HG03354 (cell line): Measurements from ENCODE around the gene ASCL2.

Experiments
- ATAC-seq: cut with Tn5 transposase; IDR thresholded peaks from one replicate; pipeline ENCODE4 v1.9.1; 2021; ENCODE audit warnings: mild to moderate bottlenecking; ENCODE audit not compliant: unreplicated experiment, poor library complexity, severe bottlenecking

ASCL2 gene

DNA sequence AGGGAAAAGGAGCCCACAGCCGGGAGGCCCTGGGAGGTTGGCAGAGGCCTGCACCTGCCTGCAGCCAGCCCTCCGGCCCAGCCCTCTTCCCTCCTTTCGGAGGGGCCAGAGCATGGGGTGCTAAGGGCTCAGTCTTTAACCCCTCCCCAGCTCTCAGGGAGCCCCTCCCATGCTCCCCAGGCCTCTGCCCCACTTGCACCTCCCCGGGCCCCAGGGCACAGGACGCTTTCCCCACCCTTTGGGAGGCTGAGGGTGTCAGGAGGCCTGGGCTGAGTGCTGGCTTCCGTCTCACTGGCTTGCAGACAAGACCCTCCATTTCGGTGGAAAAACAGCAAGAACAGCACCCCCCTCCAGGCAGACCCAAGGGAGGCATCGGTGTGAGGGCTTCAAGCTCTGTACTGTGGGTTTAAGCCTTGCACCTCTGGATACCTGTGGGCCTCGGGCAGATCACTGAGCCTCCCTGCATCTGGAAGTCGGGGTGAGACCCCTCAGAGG, 7.3 kb downstream of the ASCL2 start:
- no peak for ATAC-seq

DNA sequence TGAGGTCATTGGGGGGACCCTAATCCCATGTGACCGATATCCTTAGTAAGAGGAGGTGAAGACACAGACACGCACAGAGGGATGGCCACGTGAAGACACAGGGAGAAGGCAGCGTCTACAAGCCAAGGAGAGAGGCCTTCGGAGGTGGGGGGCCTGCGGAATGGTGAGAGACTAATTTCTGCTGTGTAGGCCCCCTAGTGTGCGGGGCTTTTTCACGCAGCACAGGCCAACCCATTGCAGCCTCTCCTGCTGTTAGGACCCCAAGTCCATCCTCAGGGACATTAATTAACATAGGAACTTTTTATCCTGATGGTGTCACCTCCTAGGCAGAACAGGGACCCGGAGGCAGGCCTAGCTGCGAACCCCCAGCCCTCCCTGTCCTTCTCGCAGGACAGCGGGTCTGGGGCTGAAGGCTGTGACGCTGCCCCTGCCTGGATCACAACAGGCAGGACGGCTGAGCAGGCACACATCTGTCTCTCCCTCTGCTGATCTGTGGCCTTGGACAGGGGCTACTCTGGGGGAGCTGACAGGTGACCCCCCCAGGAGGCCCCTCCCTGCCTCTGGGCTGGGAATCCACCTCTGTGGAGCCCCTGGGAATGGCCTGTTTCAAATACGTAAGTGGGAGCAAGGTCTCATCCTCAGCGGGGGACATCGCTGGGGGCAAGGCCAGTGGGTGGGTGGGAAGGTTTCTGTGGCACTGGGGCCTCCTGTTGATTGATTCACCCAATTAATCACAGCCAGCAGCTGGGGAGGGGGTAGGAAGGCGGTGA, 7.9 kb downstream of the ASCL2 start:
- ATAC-seq, result no peak

DNA sequence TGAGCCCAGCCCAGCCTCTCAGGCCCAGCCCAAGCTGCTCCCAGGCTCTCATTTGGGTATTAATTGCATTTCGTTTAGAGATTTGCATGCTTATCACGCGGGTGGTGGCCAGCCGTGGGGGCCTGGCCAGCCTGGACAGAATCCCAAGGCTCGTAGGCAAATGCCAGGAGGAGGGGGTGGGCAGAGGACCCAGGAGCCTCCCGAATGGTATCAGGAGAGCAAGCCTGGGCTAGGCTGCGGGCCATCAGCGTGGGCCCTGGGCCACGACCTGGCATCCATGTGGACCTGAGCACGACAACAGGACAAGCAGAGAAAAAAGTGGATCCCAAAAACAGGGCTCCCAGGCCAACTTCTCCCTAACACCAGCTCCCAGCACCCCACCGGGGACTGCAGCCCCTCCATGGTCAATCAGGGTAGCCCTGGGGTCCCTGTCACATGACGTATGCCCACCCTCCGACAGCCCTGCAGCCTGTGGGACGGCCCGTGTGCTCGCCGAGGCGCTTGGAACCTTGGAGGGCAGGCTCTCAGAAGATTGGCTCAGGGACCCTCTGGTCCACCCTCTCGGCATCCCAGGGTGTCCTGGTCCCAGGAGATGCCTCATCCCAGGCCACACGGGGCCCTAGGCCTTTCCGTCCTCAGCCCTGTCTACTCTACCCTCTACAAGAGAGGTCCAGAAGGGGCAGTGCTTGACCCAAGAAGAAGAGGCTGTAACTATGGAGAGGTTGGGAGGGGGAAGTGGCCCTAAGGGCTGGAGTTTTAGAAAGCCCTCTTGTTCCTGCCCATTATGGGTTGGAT, 8.8 kb downstream of the ASCL2 start:
- ATAC-seq, result no peak

DNA sequence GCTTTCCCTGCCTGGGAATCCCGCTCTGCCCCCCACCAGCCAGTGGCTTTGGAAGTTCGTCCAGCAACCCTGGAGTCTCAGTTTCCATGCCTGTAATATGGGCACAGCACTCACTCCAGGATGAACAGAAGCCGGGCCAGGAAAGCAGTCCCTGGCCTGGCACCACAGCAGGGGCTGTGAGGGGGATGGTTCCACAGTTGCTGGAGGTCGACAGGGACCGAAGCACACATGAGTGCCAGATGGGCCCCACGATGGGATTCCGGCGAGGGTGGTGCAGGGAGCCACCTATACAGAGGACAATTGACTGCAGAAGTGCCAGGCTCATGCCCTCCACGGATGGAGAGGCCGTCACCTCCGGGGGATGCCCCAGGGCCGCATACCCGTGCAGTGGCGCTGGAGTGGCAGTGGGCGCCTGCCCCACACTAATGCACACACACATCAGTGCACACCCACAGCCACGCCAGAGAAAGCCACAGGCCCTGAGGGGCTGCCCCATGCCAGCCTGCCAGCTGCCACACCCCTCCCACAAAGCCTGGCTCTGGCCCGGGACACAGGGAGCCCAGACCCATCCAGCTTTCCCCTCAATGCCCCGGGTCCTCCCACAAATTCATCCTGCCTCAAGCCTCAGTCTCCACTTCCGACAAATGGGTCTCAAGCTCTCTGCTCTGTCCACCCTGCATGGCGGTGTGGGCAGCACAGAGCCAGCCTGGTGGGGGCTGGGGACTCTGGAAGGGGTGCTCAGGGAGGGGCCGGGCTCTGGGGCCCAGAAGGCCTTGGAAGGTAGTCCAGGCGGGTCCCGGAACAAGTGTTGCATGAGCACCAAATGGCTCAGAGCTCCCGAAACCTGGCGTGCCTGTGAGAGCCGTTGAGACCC, 9.7 kb downstream of the ASCL2 start:
- ATAC-seq, result no peak

DNA sequence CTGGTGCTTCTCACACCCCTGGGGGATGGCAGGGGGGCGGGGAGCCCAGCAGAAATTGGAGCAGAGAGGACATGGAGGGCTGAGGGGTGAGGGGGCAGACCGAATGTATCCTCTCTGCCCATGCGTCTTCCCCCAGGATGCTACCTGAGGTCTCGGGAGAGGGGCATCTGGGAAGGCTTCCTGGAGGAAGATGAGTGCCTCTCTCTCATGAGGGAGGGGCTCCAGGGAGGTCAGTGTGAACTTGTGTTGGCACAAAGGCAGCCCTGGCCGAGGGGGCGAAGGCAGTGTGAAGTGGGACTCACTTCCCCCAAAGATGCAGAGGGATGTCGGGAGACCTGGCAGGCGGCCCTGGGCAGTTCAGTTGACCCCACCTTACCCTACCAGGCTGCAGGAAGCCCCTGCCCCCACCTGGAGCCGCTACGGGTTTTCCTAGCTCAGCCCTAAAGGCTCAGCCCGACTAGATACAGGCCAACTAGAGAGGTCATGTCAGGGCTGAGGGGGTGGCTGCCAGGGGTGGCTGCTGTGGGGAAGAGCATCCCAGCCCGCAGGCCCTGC, 10.4 kb downstream of the ASCL2 start:
- ATAC-seq, result no peak

GRCh38 chr11:2259466-2259830, 10.9 kb downstream of the ASCL2 start:
- ATAC-seq, result no peak

GRCh38 chr11:2258501-2259465, 11.6 kb downstream of the ASCL2 start:
- no peak for ATAC-seq

DNA sequence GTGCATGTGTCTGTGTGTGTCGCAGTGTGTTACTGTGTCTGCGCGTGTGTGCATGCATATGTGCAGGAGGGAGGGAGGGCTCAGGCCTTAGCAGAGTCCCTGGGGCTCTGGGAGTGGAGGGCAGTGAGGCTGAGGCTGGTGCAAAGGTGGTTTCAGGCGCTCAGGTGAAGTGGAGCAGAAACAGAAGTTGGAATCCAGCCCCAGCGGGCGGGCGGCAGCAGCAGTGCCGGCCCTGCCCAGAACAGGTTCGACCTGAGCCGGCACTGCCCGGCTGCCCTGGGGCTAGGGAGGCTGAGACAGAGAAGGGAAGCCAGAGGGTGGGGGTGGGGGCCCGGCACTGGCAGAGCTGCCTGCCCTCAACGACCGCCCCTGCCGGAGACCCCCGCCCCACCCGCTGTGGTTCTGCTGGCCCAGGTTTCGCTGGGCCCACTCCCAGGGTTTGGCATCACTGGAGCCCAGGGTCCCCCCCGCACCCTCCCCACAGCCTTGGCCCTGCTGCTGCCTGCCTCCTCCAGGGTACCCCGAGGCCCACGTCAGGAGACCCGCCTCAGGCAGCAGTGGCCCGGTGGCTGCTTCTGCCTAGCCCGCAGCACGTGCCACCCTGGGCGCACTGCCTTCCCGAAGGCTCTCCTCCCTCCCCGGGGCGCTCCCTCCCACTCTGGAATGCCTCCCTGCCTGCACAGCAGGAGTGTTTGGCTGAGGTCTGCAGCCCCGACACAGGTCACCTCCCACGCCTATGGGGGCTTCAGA, 13.3 kb downstream of the ASCL2 start:
- ATAC-seq, result no peak

DNA sequence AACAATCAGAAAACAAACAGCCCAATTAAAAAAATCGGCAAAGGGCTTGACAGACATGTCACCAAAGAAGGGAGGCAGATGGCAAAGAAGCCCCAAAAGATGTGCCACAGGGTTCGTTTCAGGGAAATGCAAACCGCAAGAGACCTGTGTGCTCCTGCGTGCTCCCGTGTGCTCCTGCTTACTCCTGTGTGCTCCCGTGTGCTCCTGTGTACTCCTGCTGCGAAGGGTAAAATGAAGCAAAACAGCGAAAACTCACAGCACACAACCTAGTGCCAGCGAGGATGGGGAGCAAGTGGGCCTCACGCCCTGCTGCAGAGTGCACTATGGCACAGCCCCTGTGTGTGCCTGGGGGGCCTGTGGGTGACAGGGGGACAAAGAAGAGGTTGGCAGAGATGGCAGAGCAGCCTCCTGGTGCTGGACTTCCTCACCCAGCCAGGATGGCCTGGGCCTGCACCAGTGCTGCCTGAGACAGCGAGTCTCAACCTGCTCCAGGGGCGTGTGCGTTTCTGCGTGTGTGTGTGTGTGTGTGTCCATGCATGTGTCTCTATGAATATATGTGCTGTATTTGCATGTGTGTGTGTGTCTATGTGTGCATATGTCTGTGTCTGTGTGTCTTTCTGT, 14.0 kb downstream of the ASCL2 start:
- no peak for ATAC-seq

GRCh38 chr11:2252018-2252417, 18.4 kb downstream of the ASCL2 start:
- ATAC-seq, result no peak

DNA sequence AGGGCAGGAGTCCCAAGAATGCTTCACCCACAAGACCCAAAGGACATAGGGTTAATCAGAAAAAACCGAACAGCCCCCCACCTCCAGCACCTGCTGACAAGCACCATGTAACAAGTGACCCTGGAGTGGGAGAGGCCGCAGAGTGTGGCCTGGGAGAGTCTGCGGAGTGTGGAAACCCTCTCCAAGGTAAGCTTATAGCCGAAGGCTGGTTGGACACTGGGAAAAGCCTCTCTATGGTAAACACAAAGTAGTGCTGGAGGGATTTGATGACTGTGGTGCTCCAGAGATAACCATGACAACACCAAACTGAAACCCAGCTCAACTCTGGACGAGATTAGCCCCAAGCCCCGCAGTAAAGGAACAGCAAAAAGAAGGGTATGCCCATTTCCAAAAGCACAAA, 19.2 kb downstream of the ASCL2 start:
- ATAC-seq, result no peak

- ATAC-seq, result no peak
These were observed 19.9 kb downstream of the ASCL2 start for GRCh38 chr11:2250485-2250884.

- ATAC-seq, result no peak
These were observed 20.3 kb downstream of the ASCL2 start for GRCh38 chr11:2250041-2250440.

DNA sequence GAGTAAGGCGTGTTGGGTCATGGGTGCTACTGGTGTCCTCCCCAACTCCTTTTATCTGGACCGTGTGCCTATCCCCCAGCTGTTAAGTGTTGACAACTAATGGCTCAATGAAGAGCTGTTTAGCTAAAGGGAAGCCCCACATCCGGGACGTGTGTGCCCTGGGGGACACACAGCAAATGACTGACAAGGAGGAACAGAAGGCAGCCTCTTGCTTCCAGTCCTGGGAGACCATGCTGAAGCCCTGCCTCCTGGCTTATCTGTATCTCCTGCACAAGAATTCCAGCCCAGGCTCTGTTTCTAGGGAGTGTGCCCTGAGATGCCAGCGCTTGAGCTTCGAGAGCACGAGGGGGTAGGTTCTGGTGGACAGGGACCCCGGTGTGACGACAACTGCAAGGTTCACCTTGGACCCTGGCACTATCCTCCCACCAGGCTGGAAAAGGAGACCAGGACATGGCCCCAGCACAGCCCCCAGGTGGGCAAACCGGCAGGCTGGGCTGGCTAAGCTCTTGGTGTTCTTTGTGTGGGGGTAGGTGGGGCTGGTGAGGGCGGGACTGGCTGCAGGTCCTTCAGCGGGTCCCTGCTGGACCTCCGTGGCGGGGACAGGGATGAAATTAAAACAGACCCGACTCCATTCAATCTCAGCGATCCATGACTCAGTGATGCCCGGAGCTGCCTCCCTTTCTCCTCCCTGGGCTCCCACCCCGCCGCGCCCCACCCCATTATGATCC, 21.0 kb downstream of the ASCL2 start:
- no peak for ATAC-seq

GRCh38 chr11:2248762-2249161, 21.6 kb downstream of the ASCL2 start:
- ATAC-seq, result no peak

DNA sequence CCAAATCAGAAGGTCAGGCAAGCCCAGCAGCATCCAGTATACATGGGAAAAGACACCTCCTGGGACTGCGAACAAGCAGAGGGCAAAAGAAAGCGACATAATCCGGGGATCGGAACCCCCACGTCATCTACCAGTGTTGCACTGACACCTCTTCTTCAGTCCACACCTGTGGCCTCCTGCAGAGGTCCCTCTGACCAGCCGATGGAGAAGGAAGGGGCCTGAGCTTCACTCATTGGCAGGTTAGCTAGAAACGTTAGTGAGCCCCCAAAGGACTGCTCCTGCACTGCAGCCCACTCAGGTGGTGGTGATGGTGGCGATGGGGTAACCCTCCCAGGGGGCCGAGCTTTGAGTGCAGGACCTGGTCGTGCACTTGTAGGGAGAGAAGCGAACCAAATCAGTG, 22.1 kb downstream of the ASCL2 start:
- ATAC-seq, result no peak

- no peak for ATAC-seq
These were observed 22.9 kb downstream of the ASCL2 start for GRCh38 chr11:2247496-2247895.
